ENCODE measurements around the gene TFPT. TPM values are rescaled to one million over a fixed set of nuclear protein-coding genes. Genes with fewer than 3 reads are reported as not detected.

Gene TFPT
- total RNA-seq, 2 donors from 2014 or later, result 15.9 to 17.2 TPM

DNA sequence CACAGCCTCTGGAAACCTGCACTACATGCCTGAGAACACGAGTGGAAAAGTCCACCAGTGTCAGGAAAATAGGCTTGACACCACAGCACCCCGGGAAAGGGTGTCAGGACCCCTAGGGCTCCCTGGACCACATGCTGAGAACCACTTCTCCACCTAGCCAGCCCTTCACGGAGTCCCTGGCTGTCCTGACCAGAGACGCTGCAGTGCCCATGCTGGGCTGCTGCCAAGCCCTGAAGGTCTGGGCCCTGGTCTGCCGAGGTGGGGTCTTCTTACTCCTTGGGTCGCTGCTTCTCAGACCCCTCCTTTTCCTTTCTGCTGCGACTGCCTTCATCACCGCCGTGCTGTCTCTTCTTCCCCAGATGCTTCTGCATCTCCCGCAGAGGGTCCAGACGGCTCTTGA is 41.0 kb upstream of the TFPT start:
- no peak for DNase-seq
- Histone ChIP-seq H3K36me3 (peaks cover 31% of the 10 kb centered on the region), H3K4me3 (no peak overlapping the region), H3K9ac (ENCODE audit: low read depth in 2 of 2, low read length in 2 of 2) (no peak overlapping the region), H3K27me3 (no peaks in the 10 kb centered on the region), H3K9me3 (no peaks in the 10 kb centered on the region), H3K27ac (no peak overlapping the region), H3K4me1 (peaks cover 18% of the 10 kb centered on the region)
- intact Hi-C loops (cut with DNase I), result no loop called here
- TF ChIP-seq, protein P1, sequence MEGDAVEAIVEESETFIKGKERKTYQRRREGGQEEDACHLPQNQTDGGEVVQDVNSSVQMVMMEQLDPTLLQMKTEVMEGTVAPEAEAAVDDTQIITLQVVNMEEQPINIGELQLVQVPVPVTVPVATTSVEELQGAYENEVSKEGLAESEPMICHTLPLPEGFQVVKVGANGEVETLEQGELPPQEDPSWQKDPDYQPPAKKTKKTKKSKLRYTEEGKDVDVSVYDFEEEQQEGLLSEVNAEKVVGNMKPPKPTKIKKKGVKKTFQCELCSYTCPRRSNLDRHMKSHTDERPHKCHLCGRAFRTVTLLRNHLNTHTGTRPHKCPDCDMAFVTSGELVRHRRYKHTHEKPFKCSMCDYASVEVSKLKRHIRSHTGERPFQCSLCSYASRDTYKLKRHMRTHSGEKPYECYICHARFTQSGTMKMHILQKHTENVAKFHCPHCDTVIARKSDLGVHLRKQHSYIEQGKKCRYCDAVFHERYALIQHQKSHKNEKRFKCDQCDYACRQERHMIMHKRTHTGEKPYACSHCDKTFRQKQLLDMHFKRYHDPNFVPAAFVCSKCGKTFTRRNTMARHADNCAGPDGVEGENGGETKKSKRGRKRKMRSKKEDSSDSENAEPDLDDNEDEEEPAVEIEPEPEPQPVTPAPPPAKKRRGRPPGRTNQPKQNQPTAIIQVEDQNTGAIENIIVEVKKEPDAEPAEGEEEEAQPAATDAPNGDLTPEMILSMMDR (IDR thresholded peaks at IDR 0.05), result no peak

DNA sequence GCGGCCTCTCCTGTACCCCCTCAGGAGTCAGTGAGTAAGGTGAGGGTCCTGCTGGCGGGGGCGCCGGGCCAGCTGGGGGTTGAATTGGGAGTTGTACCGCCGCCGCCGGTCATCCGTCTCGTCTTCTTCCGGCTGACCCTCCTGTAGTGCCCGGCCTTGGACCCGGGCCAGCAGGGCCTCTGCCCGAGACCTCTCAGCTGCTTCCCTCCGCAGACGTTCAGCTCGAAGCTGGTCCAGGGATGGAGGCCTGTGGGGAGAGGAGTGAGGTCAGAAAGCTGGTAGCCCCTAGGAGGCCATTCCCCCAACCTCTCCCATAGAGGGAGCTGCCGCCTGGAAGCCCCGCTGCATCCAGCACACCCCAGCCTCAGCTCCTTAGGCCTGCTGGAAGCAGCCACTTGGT is 40.2 kb upstream of the TFPT start:
- TF ChIP-seq, protein P1 (IDR thresholded peaks at IDR 0.05), result no peak
- Histone ChIP-seq H3K27me3 (no peaks in the 10 kb centered on the region), H3K4me1 (peaks cover 11% of the 10 kb centered on the region), H3K36me3 (peaks cover 37% of the 10 kb centered on the region), H3K27ac (no peak overlapping the region), H3K4me3 (no peak overlapping the region), H3K9me3 (no peaks in the 10 kb centered on the region), H3K9ac (ENCODE audit: low read depth in 2 of 2, low read length in 2 of 2) (no peak overlapping the region)
- intact Hi-C loops (cut with DNase I), result no loop called here
- no peak for DNase-seq

DNA sequence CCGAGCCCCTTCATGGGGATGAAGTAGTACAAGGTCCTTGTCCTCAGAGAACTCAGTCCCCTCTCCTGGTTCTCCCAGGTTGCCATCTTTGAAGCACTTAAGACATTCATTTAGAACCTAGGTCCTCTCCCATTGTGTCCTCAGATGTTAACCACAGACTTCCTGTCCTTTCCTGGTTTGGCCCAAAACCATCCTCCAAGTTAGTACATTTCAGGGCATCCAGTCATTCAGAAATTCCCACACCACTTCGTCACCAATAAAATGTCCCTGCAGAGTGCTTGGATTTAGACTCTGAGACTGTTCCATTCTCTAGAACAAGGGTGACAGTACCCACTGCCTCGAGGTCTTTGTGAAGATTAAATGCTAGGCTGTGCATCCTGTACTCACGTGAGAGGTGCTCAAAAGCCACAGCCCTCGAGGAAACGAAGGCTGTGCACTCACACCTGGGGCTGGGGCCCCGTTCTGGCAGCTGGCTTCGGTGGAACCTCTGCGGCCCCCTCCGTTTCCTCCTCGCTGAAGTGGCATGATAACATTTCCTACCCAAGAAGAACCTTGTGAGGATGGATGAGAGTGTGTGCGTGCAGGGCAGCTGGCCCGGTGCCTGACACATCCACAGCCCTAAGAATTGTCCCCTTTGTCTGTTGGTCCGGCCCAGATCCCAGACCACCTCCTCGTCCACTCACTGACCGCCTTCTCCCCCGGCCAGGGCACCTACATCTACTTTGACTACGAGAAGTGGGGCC is 39.3 kb upstream of the TFPT start:
- intact Hi-C loops (cut with DNase I), result no loop called here
- TF ChIP-seq, protein P1 (IDR thresholded peaks at IDR 0.05), result no peak
- Histone ChIP-seq H3K36me3 (peaks cover 41% of the 10 kb centered on the region), H3K27ac (no peak overlapping the region), H3K9ac (ENCODE audit: low read depth in 2 of 2, low read length in 2 of 2) (no peak overlapping the region), H3K27me3 (no peaks in the 10 kb centered on the region), H3K4me1 (peaks cover 5% of the 10 kb centered on the region), H3K9me3 (no peaks in the 10 kb centered on the region), H3K4me3 (no peak overlapping the region)
- no peak for DNase-seq

DNA sequence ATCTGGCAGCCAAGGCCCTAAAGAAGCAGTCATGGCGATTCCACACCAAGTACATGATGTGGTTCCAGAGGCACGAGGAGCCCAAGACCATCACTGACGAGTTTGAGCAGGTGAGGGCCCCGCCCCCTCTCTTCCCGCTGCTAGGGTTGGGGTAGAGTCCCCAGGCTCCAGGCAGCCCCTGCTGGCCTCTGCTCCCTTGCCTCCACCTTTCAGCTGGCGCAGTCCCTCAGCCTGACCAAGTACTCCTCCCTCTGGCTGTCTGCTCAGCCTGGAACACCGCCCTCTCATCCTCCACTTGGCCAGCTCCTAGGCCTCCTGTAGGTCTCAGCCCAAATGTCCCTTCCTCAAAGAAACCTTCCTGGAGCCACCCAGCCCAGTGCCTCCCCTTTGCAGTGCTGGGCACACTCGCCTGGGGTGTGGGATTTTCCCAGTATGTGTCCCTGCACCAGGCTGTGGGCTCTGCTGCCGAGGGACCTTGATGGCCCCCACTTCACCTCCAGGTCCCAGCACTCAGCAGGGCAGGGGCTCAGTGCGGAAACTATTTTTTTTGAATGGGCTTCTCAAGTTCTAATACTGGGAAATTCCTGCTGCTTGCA is 38.4 kb upstream of the TFPT start:
- Histone ChIP-seq H3K27ac (no peak overlapping the region), H3K36me3 (peaks cover 41% of the 10 kb centered on the region), H3K4me1 (peaks cover 5% of the 10 kb centered on the region), H3K27me3 (no peaks in the 10 kb centered on the region), H3K9ac (ENCODE audit: low read depth in 2 of 2, low read length in 2 of 2) (no peak overlapping the region), H3K4me3 (no peak overlapping the region), H3K9me3 (no peaks in the 10 kb centered on the region)
- intact Hi-C loops (cut with DNase I), result no loop called here
- TF ChIP-seq, protein P1 (IDR thresholded peaks at IDR 0.05), result no peak
- no peak for DNase-seq

DNA sequence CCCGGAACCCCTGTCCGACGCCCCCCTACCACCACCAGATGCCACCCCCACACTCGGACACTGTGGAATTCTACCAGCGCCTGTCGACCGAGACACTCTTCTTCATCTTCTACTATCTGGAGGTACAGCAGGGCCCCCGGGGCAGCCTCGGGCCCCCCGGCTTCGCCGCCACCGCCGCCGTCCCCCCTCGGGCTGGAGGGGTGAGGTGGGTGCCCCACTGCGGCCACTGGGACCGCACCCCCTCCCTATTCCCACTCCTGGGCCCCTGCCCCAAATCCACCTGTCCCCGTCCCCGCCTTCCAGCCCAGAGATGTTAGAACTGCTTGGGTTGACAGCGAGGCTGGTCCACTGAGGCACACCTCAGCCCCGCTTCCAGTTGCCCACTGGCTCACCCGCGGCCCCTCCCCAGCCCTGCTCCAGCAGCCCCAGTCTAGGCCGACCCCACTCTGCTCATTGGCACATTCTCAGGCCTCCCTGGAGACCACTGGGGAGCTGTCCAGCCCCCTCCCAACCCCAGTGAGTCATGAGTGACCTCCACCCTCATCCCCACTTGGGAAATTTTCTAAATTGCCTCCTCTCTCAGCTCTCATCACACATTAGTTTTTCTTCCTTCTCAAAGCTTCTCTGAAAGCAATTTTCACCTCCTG is 37.5 kb upstream of the TFPT start:
- no peak overlapping the region for H3K4me3 ChIP-seq
- intact Hi-C loops (cut with DNase I), result no loop called here
- TF ChIP-seq, protein P1 (IDR thresholded peaks at IDR 0.05), result no peak
- no peak overlapping the region for H3K27ac ChIP-seq
- H3K9me3 ChIP-seq, result no peaks in the 10 kb centered on the region
- DNase-seq, result no peak
- no peaks in the 10 kb centered on the region for H3K4me1 ChIP-seq
- H3K36me3 ChIP-seq, result peaks cover 41% of the 10 kb centered on the region
- no peak overlapping the region for H3K9ac ChIP-seq (ENCODE audit: low read depth in 2 of 2, low read length in 2 of 2)
- H3K27me3 ChIP-seq, result no peaks in the 10 kb centered on the region
